A172 (cell line): ENCODE results near the gene LOXL1. TPM values are rescaled to one million over a fixed set of nuclear protein-coding genes. Genes with fewer than 3 reads are reported as not detected.
"Not testable (repeated sequence)": the region's sequence is repeated elsewhere in the genome, so short reads cannot be mapped to it uniquely, and the experiment has no call there.

Experiments used
- DNase-seq: peaks from one replicate; pipeline ENCODE4 v3.0.0-alpha.2; 2015; ENCODE audit warnings: low spot score
- total RNA-seq: library from RNA; depleted of rRNA; stranded (reverse); fragments of >200 nt; shearing (Covaris generic); gene quantifications from 2 replicates; pipeline ENCODE4 v1.2.3, GENCODE V29; 2014

LOXL1 gene
- total RNA-seq, 1 experiment from 2014 or later: 91.0 TPM

GRCh38 chr15:73952171-73952912 is 26.1 kb downstream of the LOXL1 start:
- no peak for DNase-seq

- no peak for DNase-seq
Measured at GRCh38 chr15:73952913-73953750, 26.9 kb downstream of the LOXL1 start.

- no peak for DNase-seq
Measured at GRCh38 chr15:73954188-73955145, 28.2 kb downstream of the LOXL1 start.

DNA sequence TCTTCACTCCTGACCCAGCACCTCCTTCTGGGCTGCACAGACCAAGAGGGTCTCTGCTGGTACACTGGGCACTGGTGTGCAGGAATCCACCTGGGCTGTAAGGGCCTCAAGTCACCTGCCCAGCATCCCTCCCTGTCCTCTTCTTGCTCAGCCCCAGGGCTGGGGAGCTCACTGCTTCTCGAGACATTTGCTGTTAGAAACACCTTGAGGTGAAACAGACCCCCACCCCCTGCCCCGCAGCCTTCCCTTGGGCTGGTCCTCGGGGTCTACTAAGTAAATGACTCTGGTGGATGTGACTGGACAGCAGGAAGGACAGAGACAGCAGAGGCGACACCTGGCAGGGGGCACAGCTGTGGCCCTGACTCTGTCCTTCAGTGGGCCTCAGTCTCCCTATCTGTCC is 29.1 kb downstream of the LOXL1 start:
- DNase-seq: no peak

DNA sequence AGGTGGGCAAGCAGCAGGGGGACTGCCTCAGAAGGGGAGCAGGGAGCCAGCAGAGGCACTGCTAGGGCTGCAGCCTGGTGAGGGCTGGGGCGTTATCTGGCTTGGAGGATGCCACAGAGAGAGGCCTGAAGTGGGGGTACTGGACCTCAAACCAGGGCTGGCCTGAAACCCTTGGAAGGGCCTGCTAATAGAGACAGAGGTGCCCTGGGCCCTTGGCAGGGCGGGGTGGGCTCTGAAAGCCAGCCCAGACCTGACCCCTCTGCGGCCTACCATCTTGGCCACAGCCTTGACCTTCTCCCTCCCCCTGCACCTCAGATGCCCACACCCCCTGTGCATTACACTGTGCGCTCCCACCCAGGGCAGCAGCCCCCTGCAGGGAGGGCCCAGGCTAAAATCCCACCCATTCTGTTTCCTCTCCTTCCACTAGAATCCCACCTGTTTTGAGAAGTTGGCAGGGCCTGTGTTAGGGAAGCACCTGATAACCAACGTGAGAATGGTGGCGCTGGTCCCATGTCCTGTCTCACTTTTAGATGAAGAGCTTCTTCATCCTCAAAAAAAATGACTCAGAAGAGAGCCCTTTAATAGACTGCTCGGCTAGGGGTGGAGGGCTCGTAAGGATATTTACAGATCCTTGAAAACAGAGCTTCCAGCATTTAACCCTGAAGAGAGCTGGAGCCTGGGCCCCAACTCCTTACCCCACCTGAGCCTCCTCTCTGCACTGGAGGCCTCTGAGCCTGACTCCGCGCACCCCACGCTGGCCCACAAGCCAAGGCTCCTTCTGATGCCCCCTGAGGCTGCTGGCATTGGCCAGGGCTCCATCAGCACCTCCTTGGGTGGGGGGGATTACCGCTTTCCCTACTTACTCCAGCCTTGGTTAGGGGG is 29.8 kb downstream of the LOXL1 start:
- peak; percentile 86 for DNase-seq

DNA sequence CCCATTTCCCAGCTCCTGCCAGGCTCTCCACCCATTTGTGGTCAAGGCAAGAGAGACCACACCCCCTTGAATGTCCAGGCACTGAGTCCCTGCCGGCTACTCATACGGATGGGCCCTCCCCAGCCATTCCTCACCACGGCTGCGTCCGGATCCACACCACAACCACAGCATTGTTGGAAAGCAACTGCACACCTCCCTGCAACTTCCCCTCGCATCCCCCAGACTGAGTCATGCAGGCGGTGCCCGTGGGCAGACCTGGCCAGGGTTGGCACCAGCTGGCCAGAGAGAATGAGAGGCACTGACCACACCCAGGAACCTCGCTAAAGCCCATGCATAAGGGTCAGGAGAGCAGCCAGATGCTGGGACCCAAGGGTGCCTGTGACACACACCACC is 30.5 kb downstream of the LOXL1 start:
- DNase-seq: peak; percentile 99

GRCh38 chr15:73957276-73957675 is 31.0 kb downstream of the LOXL1 start:
- DNase-seq: peak; percentile 69

GRCh38 chr15:73957785-73958184 is 31.5 kb downstream of the LOXL1 start:
- DNase-seq: no peak

GRCh38 chr15:73959012-73959581 is 32.8 kb downstream of the LOXL1 start:
- peak; percentile 79 for DNase-seq

DNA sequence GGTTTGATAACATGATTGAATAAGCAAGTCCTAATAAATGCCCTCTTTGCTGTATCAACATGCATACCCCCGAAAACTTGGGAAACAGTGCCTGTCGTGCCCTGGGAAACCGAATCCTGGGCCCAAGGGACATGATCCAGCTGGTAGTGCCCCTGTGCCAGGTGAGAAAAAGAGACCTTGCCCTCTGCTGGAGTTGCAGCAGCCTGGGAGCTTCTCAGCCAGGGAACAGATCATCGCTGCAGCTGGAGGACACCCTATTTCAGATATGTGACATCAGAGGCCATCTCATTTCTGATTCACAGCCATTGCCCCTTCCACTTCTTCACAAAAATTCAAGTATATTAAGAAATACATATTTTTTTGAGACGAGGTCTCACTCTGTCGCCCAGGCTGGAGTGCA is 33.5 kb downstream of the LOXL1 start:
- DNase-seq: no peak

GRCh38 chr15:73960472-73961070 is 34.3 kb downstream of the LOXL1 start:
- DNase-seq: not testable (repeated sequence)

DNA sequence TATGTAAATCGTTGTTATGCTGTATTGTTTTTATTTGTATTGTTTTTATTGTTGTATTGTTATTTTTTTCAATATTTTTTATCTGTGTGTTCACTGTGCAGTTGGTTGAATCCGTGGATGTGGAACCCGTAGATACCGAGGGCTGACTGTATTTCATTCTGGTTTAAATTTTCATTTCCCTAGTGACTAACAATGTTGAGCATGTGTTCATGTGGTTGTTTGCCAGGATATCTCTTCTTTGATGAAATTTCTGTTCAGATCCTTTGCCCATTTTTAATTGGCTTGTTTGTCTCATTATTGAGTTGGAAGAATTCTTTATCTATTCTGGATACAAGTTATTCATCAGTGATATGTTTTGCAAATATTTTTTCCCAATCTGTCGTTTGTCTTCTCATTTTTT is 36.2 kb downstream of the LOXL1 start:
- no peak for DNase-seq

- DNase-seq: peak; percentile 80
Measured at GRCh38 chr15:73964736-73965093, 38.5 kb downstream of the LOXL1 start.

- no peak for DNase-seq
Measured at GRCh38 chr15:73965094-73965757, 39.0 kb downstream of the LOXL1 start.

GRCh38 chr15:73965758-73966113 is 39.5 kb downstream of the LOXL1 start:
- no peak for DNase-seq

DNA sequence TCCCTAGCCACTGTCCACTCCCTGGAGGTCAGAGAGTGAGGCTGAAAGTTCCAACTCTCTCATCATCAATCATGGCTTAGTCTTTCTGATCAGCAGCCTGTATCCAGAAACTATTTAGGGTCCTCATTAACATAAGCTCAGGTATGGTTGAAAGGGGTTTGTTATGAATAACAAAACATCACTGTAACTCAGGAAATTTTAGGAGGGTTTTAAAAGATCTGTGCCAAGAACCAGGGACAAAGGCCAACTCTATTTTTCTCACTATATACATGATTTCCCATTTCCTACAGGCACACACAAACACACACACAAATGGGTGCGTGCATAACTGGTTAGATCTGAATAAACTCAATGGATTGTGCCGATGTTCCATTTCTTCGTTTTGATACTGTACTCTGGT is 42.2 kb downstream of the LOXL1 start:
- DNase-seq: no peak

- DNase-seq: no peak
Measured at GRCh38 chr15:73969151-73969759, 43.0 kb downstream of the LOXL1 start.

- peak; percentile 76 for DNase-seq
Measured at GRCh38 chr15:73972984-73973682, 46.9 kb downstream of the LOXL1 start.
